IMR-90 (cell line): Measurements from ENCODE around the gene MYH11. TPM values are rescaled to one million over a fixed set of nuclear protein-coding genes. Genes with fewer than 3 reads are reported as not detected.

Experiments
- ATAC-seq: fragments of 200-7000 bp; cut with Tn5 transposase; 2 replicates; pipeline ENCODE4 v1.9.1; 2020; ENCODE audit warnings: low read depth, mild to moderate bottlenecking, moderate library complexity
- BruUV-seq: library from RNA; stranded (reverse); fragments of 400-500 nt; replicated peaks from 2 replicates; lab custom pipeline; 2021; lab: Mats Ljungman, UMichigan
- CTCF ChIA-PET: fragments of 300-600 bp; formaldehyde crosslinking; extraction: SDS; loops from one replicate; lab custom pipeline; 2021; ENCODE audit warnings: antibody characterized with exemption; lab: Yijun Ruan, JAX
- POLR2A ChIA-PET: fragments of 300-600 bp; sonication (Branson Sonifier 250); formaldehyde crosslinking; loops from one replicate; lab custom pipeline; 2022; ENCODE audit warnings: antibody characterized with exemption; ENCODE audit not compliant: unreplicated experiment; lab: Charles Lee
- DNase-seq: peaks from one replicate; pipeline ENCODE4 v3.0.0; 2013
- H2AFZ ChIP-seq: replicated peaks from 2 replicates; pipeline ENCODE3; 2013; ENCODE audit warnings: low read length, mild to moderate bottlenecking; ENCODE audit not compliant: poor library complexity
- H2AK5ac ChIP-seq: 2 replicates; pipeline ENCODE4 v1.6.1; 2013; ENCODE audit warnings: low read depth, low read length, inconsistent platforms
- H2AK9ac ChIP-seq: replicated peaks from 2 replicates; pipeline ENCODE3; 2013; ENCODE audit warnings: mild to moderate bottlenecking, low read depth, low read length, moderate library complexity; ENCODE audit not compliant: poor library complexity
- H2BK120ac ChIP-seq: 2 replicates; pipeline ENCODE4 v1.6.1; 2013; ENCODE audit warnings: low read depth, low read length, inconsistent platforms
- H2BK15ac ChIP-seq: 3 replicates; pipeline ENCODE4 v1.6.1; 2013; ENCODE audit warnings: low read depth, low read length, inconsistent platforms
- H2BK20ac ChIP-seq: 2 replicates; pipeline ENCODE4 v1.6.1; 2013; ENCODE audit warnings: low read depth, mild to moderate bottlenecking, inconsistent platforms, low read length, moderate library complexity
- H2BK5ac ChIP-seq: 2 replicates; pipeline ENCODE4 v1.6.1; 2013; ENCODE audit warnings: mild to moderate bottlenecking, low read depth, low read length, inconsistent platforms; ENCODE audit not compliant: poor library complexity, severe bottlenecking
- H3K14ac ChIP-seq: replicated peaks from 2 replicates; pipeline ENCODE4 v1.6.1; 2013; ENCODE audit warnings: low read depth, low read length, inconsistent platforms
- H3K18ac ChIP-seq: 2 replicates; pipeline ENCODE4 v1.6.1; 2013; ENCODE audit warnings: low read depth, low read length, control low read depth
- H3K23ac ChIP-seq: 2 replicates; pipeline ENCODE4 v1.6.1; 2013; ENCODE audit warnings: low read depth, low read length, inconsistent platforms
- H3K27ac ChIP-seq: 2 replicates; pipeline ENCODE4 v1.5.1; 2013; ENCODE audit warnings: mild to moderate bottlenecking, control low read depth, low read length; ENCODE audit not compliant: insufficient read depth
- H3K27me3 ChIP-seq: 2 replicates; pipeline ENCODE4 v1.6.1; 2013; ENCODE audit warnings: low read length; ENCODE audit not compliant: control insufficient read depth, insufficient read depth
- H3K36me3 ChIP-seq: 2 replicates; pipeline ENCODE4 v1.6.1; 2013; ENCODE audit warnings: low read length, mixed read lengths; ENCODE audit not compliant: control insufficient read depth, insufficient read depth
- H3K4ac ChIP-seq: 2 replicates; pipeline ENCODE4 v1.6.1; 2013; ENCODE audit warnings: low read depth, low read length, inconsistent platforms
- H3K4me1 ChIP-seq: 2 replicates; pipeline ENCODE4 v1.6.1; 2013; ENCODE audit warnings: low read length, mixed read lengths; ENCODE audit not compliant: control insufficient read depth, insufficient read depth
- H3K4me2 ChIP-seq: 2 replicates; pipeline ENCODE4 v1.6.1; 2013; ENCODE audit warnings: low read depth, mild to moderate bottlenecking, control low read depth, low read length, moderate library complexity
- H3K4me3 ChIP-seq: 2 replicates; pipeline ENCODE4 v1.5.1; 2013; ENCODE audit warnings: low read depth, mild to moderate bottlenecking, control low read depth, low read length, moderate library complexity; ENCODE audit not compliant: insufficient read depth
- H3K56ac ChIP-seq: 2 replicates; pipeline ENCODE4 v1.6.1; 2013; ENCODE audit warnings: low read length, inconsistent platforms; ENCODE audit not compliant: insufficient read depth; ENCODE audit errors: extremely low read depth
- H3K79me1 ChIP-seq, 2 experiments: 2 replicates each; pipeline ENCODE4 v1.6.1; 2013; ENCODE audit warnings: low read length in 2 of 2, inconsistent platforms in 1 of 2, low read depth in 1 of 2
- H3K9ac ChIP-seq: 2 replicates; pipeline ENCODE4 v1.6.1; 2013; ENCODE audit warnings: low read depth, low read length, control low read depth
- H3K9me1 ChIP-seq: 2 replicates; pipeline ENCODE4 v1.6.1; 2013; ENCODE audit warnings: low read length, inconsistent platforms; ENCODE audit not compliant: insufficient read depth
- H3K9me3 ChIP-seq: 2 replicates; pipeline ENCODE4 v1.6.1; 2013; ENCODE audit warnings: low read length; ENCODE audit not compliant: control insufficient read depth, insufficient read depth
- H4K20me1 ChIP-seq: 2 replicates; pipeline ENCODE4 v1.6.1; 2013; ENCODE audit warnings: low read length, inconsistent platforms; ENCODE audit not compliant: insufficient read depth
- H4K5ac ChIP-seq: 2 replicates; pipeline ENCODE4 v1.6.1; 2013; ENCODE audit warnings: mild to moderate bottlenecking, low read depth, low read length, control low read depth
- H4K8ac ChIP-seq, 2 experiments: 2 replicates each; pipeline ENCODE4 v1.6.1; 2013; ENCODE audit warnings: low read depth in 2 of 2, low read length in 2 of 2, control low read depth in 1 of 2, inconsistent platforms in 1 of 2
- H4K91ac ChIP-seq: 2 replicates; pipeline ENCODE4 v1.6.1; 2013; ENCODE audit warnings: low read depth, low read length, inconsistent platforms; ENCODE audit not compliant: insufficient read depth
- BHLHE40 ChIP-seq: fragments of 150-350 bp; IDR thresholded peaks from 2 replicates; pipeline ENCODE4 v1.6.1; 2016; ENCODE audit warnings: mild to moderate bottlenecking, low read depth, low read length
- CEBPB ChIP-seq: IDR thresholded peaks from 2 replicates; pipeline ENCODE4 v1.6.1; 2012; ENCODE audit warnings: low read depth, low read length, improper control_type of control experiment
- CHD1 ChIP-seq: IDR thresholded peaks from 2 replicates; pipeline ENCODE4 v1.6.1; 2012; ENCODE audit warnings: low read depth, low read length, improper control_type of control experiment
- CTCF ChIP-seq: conservative IDR thresholded peaks from 2 replicates; pipeline ENCODE4 v1.5.1; 2012; ENCODE audit warnings: mild to moderate bottlenecking, low read depth, low read length, improper control_type of control experiment
- ELK1 ChIP-seq: fragments of 150-350 bp; IDR thresholded peaks from 2 replicates; pipeline ENCODE4 v1.6.1; 2016; ENCODE audit warnings: low read depth, mild to moderate bottlenecking, low read length, moderate library complexity, borderline replicate concordance
- FOS ChIP-seq: fragments of 150-350 bp; IDR thresholded peaks from 2 replicates; pipeline ENCODE4 v1.6.1; 2016; ENCODE audit warnings: low read depth, low read length
- MAFK ChIP-seq: IDR thresholded peaks from 2 replicates; pipeline ENCODE4 v1.6.1; 2012; ENCODE audit warnings: low read depth, low read length, improper control_type of control experiment
- MAZ ChIP-seq: IDR thresholded peaks from 2 replicates; pipeline ENCODE4 v1.6.1; 2012; ENCODE audit warnings: low read depth, mild to moderate bottlenecking, low read length, improper control_type of control experiment, moderate library complexity, borderline replicate concordance
- MXI1 ChIP-seq: IDR thresholded peaks from 2 replicates; pipeline ENCODE4 v1.6.1; 2012; ENCODE audit warnings: low read depth, mild to moderate bottlenecking, low read length, moderate library complexity, borderline replicate concordance
- NFE2L2 ChIP-seq: fragments of 150-350 bp; IDR thresholded peaks from 2 replicates; pipeline ENCODE4 v1.6.1; 2016; ENCODE audit warnings: low read depth, mild to moderate bottlenecking, low read length
- POLR2A ChIP-seq: IDR thresholded peaks from 2 replicates; pipeline ENCODE4 v1.6.1; 2012; ENCODE audit warnings: mild to moderate bottlenecking, low read depth, low read length
- RAD21 ChIP-seq: IDR thresholded peaks from 2 replicates; pipeline ENCODE4 v1.6.1; 2012; ENCODE audit warnings: low read length, improper control_type of control experiment
- RFX5 ChIP-seq: IDR thresholded peaks from 2 replicates; pipeline ENCODE4 v1.8.0; 2012; ENCODE audit warnings: low read depth, mild to moderate bottlenecking, low read length, moderate library complexity
- SMC3 ChIP-seq: fragments of 150-350 bp; IDR thresholded peaks from 2 replicates; pipeline ENCODE4 v1.6.1; 2016; ENCODE audit warnings: low read depth, mild to moderate bottlenecking, antibody characterized with exemption, low read length, moderate library complexity
- USF2 ChIP-seq: fragments of 150-350 bp; IDR thresholded peaks from 2 replicates; pipeline ENCODE4 v1.6.1; 2017; ENCODE audit warnings: mild to moderate bottlenecking, antibody characterized with exemption, low read length, low read depth
- WGBS, 2 experiments: methylation state at CpG; one replicate each; pipeline versions ENCODE4 v1.1.5 to v1.1.7; 2013; ENCODE audit warnings: missing lambda C conversion rate in 2 of 2; ENCODE audit not compliant: insufficient read length in 1 of 2; ENCODE audit errors: extremely low coverage in 2 of 2; 5-methylcytosine and 5-hydroxymethylcytosine counted together
- dilution Hi-C: fragments of 300-500 bp; cut with HindIII; formaldehyde crosslinking; loops from one replicate; pipeline ENCODE4 v1.14.3; 2018; ENCODE audit warnings: low sequenced_read_pairs; ENCODE audit not compliant: unreplicated experiment
- in situ Hi-C: fragments of 300-500 bp; cut with MboI; formaldehyde crosslinking; loops from 3 replicates; pipeline ENCODE4 v1.14.3; 2019; ENCODE audit warnings: low sequenced_read_pairs, inconsistent platforms, mixed read lengths
- intact Hi-C: fragments of 100-400 bp; cut with micrococcal nuclease; formaldehyde crosslinking; loops from 2 replicates; pipeline ENCODE4 v1.10.0; 2022
- polyA plus RNA-seq, 3 experiments: library from polyadenylated mRNA; depleted of rRNA; stranded (reverse); fragments of >200 nt; gene quantifications; 2 replicates each; pipeline ENCODE4 v1.2.3, GENCODE V29; 2012; ENCODE audit warnings: low replicate concordance in 1 of 3
- total RNA-seq: library from RNA; depleted of rRNA; stranded (reverse); fragments of >200 nt; gene quantifications from 2 replicates; pipeline ENCODE4 v1.2.3, GENCODE V29; 2012

Gene MYH11
- total and polyA plus RNA-seq, 2 of the 4 experiments (the other 2 are of a cell fraction), result under 0.01 to 0.12 TPM

- Histone ChIP-seq H2AK5ac (no peak overlapping the region), H2AK9ac (no peak overlapping the region), H3K9me1 (peaks cover 6% of the 10 kb centered on the region; the same call in 1 of the 2 replicates), H3K9me3 (peaks cover 7% of the 10 kb centered on the region), H3K23ac (no peak overlapping the region), H2BK20ac (no peak overlapping the region), H3K36me3 (no peaks in the 10 kb centered on the region), H3K18ac (no peak overlapping the region), H3K79me1 (no peaks in the 10 kb centered on the region; a peak in 1 of 4 replicates), H4K8ac (no peak overlapping the region), H3K9ac (no peak overlapping the region), H4K91ac (no peak overlapping the region), H4K20me1 (no peaks in the 10 kb centered on the region), H2AFZ (no peak overlapping the region), H3K4me2 (no peak overlapping the region), H3K27ac (no peak overlapping the region), H3K4ac (no peak overlapping the region), H3K4me3 (no peak overlapping the region), H3K27me3 (no peaks in the 10 kb centered on the region), H2BK120ac (no peak overlapping the region), H3K4me1 (peaks cover 4% of the 10 kb centered on the region; the same call in 1 of the 2 replicates), H3K14ac (no peak overlapping the region), H2BK15ac (no peak overlapping the region), H2BK5ac (no peak overlapping the region), H3K56ac (no peak overlapping the region), H4K5ac (no peak overlapping the region)
- intact Hi-C loops, result no loop called here
- DNase-seq (no peak), ATAC-seq (no peak)
- dilution Hi-C loops, result no loop called here
- no peak for TF ChIP-seq RFX5
- no peak for TF ChIP-seq POLR2A
- TF ChIP-seq MXI1, result no peak
- TF ChIP-seq MAFK, result no peak
- no peak for TF ChIP-seq SMC3
- no peak for TF ChIP-seq USF2
- TF ChIP-seq CEBPB, result no peak
- TF ChIP-seq FOS, result no peak
- TF ChIP-seq BHLHE40, result no peak
- TF ChIP-seq CTCF, result no peak
- TF ChIP-seq ELK1, result no peak
- no peak for TF ChIP-seq NFE2L2
- no peak for TF ChIP-seq RAD21
- no peak for TF ChIP-seq MAZ
- no peak for TF ChIP-seq CHD1
- BruUV-seq, result no TSS peak
- WGBS, 2 experiments, result 87% methylated on average over 7 of the region's 18 CpGs; no CpG with 5 or more reads in 1 of the 2 experiments
- in situ Hi-C loops, result no loop called here
- CTCF ChIA-PET, result no interaction called here
- POLR2A ChIA-PET, result no interaction called here
These were observed 119.6 kb downstream of the MYH11 start for GRCh38 chr16:15737140-15737644.
